OCI-LY1 (cell line): ENCODE measurements around the gene BLACAT1.
"Not testable (repeated sequence)": the region's sequence is repeated elsewhere in the genome, so short reads cannot be mapped to it uniquely, and the experiment has no call there.

Experiments
- H2AFZ ChIP-seq: fragments of 200-600 bp; sonication (generic), shearing (Covaris generic); 2 replicates; pipeline ENCODE4 v1.6.0; 2014; ENCODE audit warnings: antibody characterized with exemption, mild to moderate bottlenecking, low read length
- H3F3A ChIP-seq: fragments of 200-600 bp; sonication (generic), shearing (Covaris generic); 2 replicates; pipeline ENCODE4 v1.6.0; 2014; ENCODE audit warnings: mild to moderate bottlenecking, antibody characterized with exemption, low read length, moderate library complexity; ENCODE audit not compliant: insufficient read depth
- H3K27ac ChIP-seq: fragments of 200-600 bp; sonication (generic); 2 replicates; pipeline ENCODE4 v1.5.1; 2014; ENCODE audit warnings: low read length, mixed run types, mild to moderate bottlenecking, low read depth; ENCODE audit not compliant: poor library complexity, severe bottlenecking
- H3K27me3 ChIP-seq: fragments of 200-600 bp; sonication (generic); 2 replicates; pipeline ENCODE4 v1.6.0; 2014; ENCODE audit warnings: antibody characterized with exemption, mild to moderate bottlenecking, low read length, moderate library complexity; ENCODE audit not compliant: insufficient read depth
- H3K36me3 ChIP-seq: fragments of 200-600 bp; sonication (generic); 2 replicates; pipeline ENCODE4 v1.6.1; 2014; ENCODE audit warnings: mild to moderate bottlenecking, antibody characterized with exemption, low read length, moderate library complexity, mixed read lengths; ENCODE audit not compliant: insufficient read depth
- H3K4me1 ChIP-seq: fragments of 200-600 bp; sonication (generic); 2 replicates; pipeline ENCODE4 v1.5.1; 2014; ENCODE audit warnings: mild to moderate bottlenecking, low read length, moderate library complexity; ENCODE audit not compliant: insufficient read depth, severe bottlenecking
- H3K4me2 ChIP-seq: fragments of 200-600 bp; sonication (generic), shearing (Covaris generic); 2 replicates; pipeline ENCODE4 v1.6.1; 2014; ENCODE audit warnings: low read length
- H3K4me3 ChIP-seq: fragments of 200-600 bp; sonication (generic); 2 replicates; pipeline ENCODE4 v1.5.1; 2014; ENCODE audit warnings: low read length, low read depth, mild to moderate bottlenecking, mixed read lengths; ENCODE audit not compliant: poor library complexity, severe bottlenecking
- H3K79me2 ChIP-seq: fragments of 200-600 bp; shearing (Covaris generic); 2 replicates; pipeline ENCODE4 v1.6.1; 2016; ENCODE audit warnings: mixed run types, low read length, mixed read lengths; ENCODE audit not compliant: insufficient read depth
- H3K9ac ChIP-seq: fragments of 200-600 bp; sonication (generic), shearing (Covaris generic); 2 replicates; pipeline ENCODE4 v1.6.1; 2014; ENCODE audit warnings: mild to moderate bottlenecking, low read length, mixed read lengths
- H3K9me2 ChIP-seq: fragments of 200-600 bp; sonication (generic), shearing (Covaris generic); 2 replicates; pipeline ENCODE4 v1.6.1; 2014; ENCODE audit warnings: low read depth, mild to moderate bottlenecking, low read length, mixed read lengths
- H3K9me3 ChIP-seq: fragments of 200-600 bp; shearing (Covaris generic); 2 replicates; pipeline ENCODE4 v1.6.1; 2014; ENCODE audit warnings: low read length, mixed read lengths
- H4K20me1 ChIP-seq: fragments of 200-600 bp; sonication (generic), shearing (Covaris generic); 2 replicates; pipeline ENCODE4 v1.6.0; 2016; ENCODE audit warnings: mild to moderate bottlenecking, low read length; ENCODE audit not compliant: insufficient read depth
- CTCF ChIP-seq: fragments of 200-600 bp; sonication (generic), shearing (Covaris generic); IDR thresholded peaks from 2 replicates; pipeline ENCODE4 v1.5.1; 2017; ENCODE audit warnings: mild to moderate bottlenecking, antibody characterized with exemption, low read length, moderate library complexity, mixed read lengths
- EZH2 ChIP-seq: fragments of 200-600 bp; sonication (generic), shearing (Covaris generic); IDR thresholded peaks from 2 replicates; pipeline ENCODE4 v1.8.0; 2017; ENCODE audit warnings: borderline replicate concordance, mixed run types, mild to moderate bottlenecking, antibody characterized with exemption, low read length, moderate library complexity, mixed read lengths

Gene BLACAT1

GRCh38 chr1:205483372-205483771, 27.5 kb upstream of the BLACAT1 start:
- TF ChIP-seq EZH2, result no peak
- no peak for TF ChIP-seq CTCF
- Histone ChIP-seq H3K27me3 (no peaks in the 10 kb centered on the region; the same call in 1 of the 2 replicates), H3K4me1 (no peaks in the 10 kb centered on the region), H3K9ac (no peak overlapping the region), H3K9me3 (no peaks in the 10 kb centered on the region), H3K79me2 (no peaks in the 10 kb centered on the region), H3F3A (no peaks in the 10 kb centered on the region), H4K20me1 (no peaks in the 10 kb centered on the region), H3K9me2 (no peaks in the 10 kb centered on the region), H3K27ac (no peak overlapping the region), H3K4me2 (no peak overlapping the region), H2AFZ (no peak overlapping the region), H3K36me3 (no peaks in the 10 kb centered on the region), H3K4me3 (no peak overlapping the region)

DNA sequence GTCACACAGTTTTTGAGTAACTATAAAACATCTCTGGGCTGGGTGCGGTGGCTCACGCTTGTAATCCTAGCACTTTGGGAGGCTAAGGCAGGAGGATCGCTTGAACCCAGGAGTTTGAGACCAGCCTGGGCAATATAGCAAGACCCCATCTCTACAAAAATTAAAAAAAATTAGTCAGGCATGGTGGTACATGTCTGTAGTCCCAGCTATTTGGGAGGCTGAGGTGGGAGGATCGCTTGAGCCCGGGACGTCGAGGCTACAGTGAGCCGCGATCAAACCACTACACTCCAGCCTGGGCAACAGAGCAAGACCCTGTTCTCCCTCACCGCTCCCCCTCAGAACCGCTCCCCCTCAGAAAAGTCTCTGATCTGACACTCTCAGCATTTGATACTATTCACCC, 26.7 kb upstream of the BLACAT1 start:
- H3K79me2 ChIP-seq, H3K9ac ChIP-seq, H3K36me3 ChIP-seq, H2AFZ ChIP-seq, H3K4me1 ChIP-seq, H3F3A ChIP-seq, H3K9me2 ChIP-seq, H3K9me3 ChIP-seq, H3K4me3 ChIP-seq, H4K20me1 ChIP-seq, H3K27ac ChIP-seq, H3K27me3 ChIP-seq, H3K4me2 ChIP-seq: not testable (repeated sequence)

DNA sequence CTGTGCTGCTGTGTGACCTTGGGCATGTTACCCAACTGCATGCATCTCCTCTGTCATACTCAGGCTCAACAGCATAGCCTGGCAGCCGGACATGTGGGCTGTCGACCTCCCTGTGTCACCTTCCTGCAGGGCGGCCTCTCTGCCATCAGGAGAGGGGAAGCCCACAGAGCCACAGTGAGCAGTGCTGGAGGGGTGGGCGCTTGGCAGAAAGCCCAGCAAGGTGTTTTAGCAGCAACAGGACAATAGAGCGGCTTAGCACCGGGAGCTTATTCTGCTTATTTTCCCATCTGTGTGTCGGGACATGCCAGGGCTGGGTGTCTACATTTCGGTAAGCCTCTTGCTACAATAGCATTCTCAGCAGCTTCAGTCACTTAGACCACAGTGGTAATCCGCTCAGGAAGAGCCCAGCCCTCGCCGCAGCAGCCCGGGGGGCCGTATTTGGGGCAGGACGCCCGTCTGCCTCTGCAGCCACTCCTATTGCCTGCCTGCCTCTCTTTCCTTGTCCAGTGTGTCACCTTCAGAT, 25.8 kb upstream of the BLACAT1 start:
- peaks cover 3% of the 10 kb centered on the region; the same call in 1 of the 2 replicates for H3K27me3 ChIP-seq
- H3K4me3 ChIP-seq, result no peak overlapping the region
- H3K36me3 ChIP-seq, result no peaks in the 10 kb centered on the region
- no peaks in the 10 kb centered on the region for H3F3A ChIP-seq
- H4K20me1 ChIP-seq, result no peaks in the 10 kb centered on the region
- no peak overlapping the region for H2AFZ ChIP-seq
- H3K79me2 ChIP-seq, result no peaks in the 10 kb centered on the region
- H3K9me3 ChIP-seq, result no peaks in the 10 kb centered on the region
- H3K4me2 ChIP-seq, result no peak overlapping the region
- no peak overlapping the region for H3K27ac ChIP-seq
- no peak overlapping the region for H3K9ac ChIP-seq
- no peaks in the 10 kb centered on the region for H3K9me2 ChIP-seq
- TF ChIP-seq CTCF (no peak), EZH2 (no peak)
- no peaks in the 10 kb centered on the region for H3K4me1 ChIP-seq

DNA sequence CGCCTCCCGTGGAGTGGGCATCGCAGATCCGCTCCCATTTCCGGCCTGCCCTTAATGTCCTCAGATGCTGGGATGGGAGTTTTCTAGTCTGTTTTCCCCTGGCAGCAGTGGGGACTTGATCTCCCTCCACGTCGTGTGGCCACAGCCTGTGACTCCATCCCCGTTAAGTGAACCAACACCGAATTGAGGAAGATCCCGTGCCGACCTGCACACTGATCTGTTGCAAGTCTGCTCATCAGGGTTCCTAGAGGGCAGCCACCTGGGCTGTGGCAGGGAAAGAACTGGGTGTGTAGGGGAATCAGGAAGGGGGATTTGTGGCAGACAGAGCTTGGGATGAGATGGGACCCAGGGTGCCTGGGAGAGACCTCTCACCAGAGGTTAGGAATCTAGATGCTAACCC, 25.4 kb upstream of the BLACAT1 start:
- H3K27me3 ChIP-seq, result peaks cover 3% of the 10 kb centered on the region; the same call in 1 of the 2 replicates
- H3K36me3 ChIP-seq, result no peaks in the 10 kb centered on the region
- TF ChIP-seq CTCF (no peak), EZH2 (no peak)
- no peaks in the 10 kb centered on the region for H4K20me1 ChIP-seq
- no peaks in the 10 kb centered on the region for H3F3A ChIP-seq
- H3K4me1 ChIP-seq, result no peaks in the 10 kb centered on the region
- no peak overlapping the region for H3K4me3 ChIP-seq
- H3K4me2 ChIP-seq, result no peak overlapping the region
- no peak overlapping the region for H3K27ac ChIP-seq
- no peaks in the 10 kb centered on the region for H3K9me2 ChIP-seq
- H3K79me2 ChIP-seq, result no peaks in the 10 kb centered on the region
- H3K9ac ChIP-seq, result no peak overlapping the region
- no peaks in the 10 kb centered on the region for H3K9me3 ChIP-seq
- no peak overlapping the region for H2AFZ ChIP-seq
